GM21717 (cell line): ENCODE data around the gene FBP1.
"Not testable (repeated sequence)": the region's sequence is repeated elsewhere in the genome, so short reads cannot be mapped to it uniquely, and the experiment has no call there.

Experiments used
- ATAC-seq: cut with Tn5 transposase; IDR thresholded peaks from one replicate; pipeline ENCODE4 v1.9.1; 2021; ENCODE audit warnings: mild to moderate bottlenecking, moderate library complexity; ENCODE audit not compliant: unreplicated experiment

Gene FBP1

GRCh38 chr9:94586316-94586715 lies 53.0 kb downstream of the FBP1 start:
- ATAC-seq, result no peak

GRCh38 chr9:94584555-94584954 lies 54.8 kb downstream of the FBP1 start:
- ATAC-seq, result no peak

GRCh38 chr9:94581728-94582127 lies 57.6 kb downstream of the FBP1 start:
- ATAC-seq, result no peak

GRCh38 chr9:94577571-94577970 lies 61.7 kb downstream of the FBP1 start:
- no peak for ATAC-seq

GRCh38 chr9:94577036-94577435 lies 62.3 kb downstream of the FBP1 start:
- ATAC-seq, result no peak

- no peak for ATAC-seq
Observed at GRCh38 chr9:94576131-94576530, 63.2 kb downstream of the FBP1 start.

GRCh38 chr9:94568972-94569712 lies 70.2 kb downstream of the FBP1 start:
- no peak for ATAC-seq

- no peak for ATAC-seq
Observed at GRCh38 chr9:94568250-94568889, 70.9 kb downstream of the FBP1 start.

GRCh38 chr9:94567271-94567670 lies 72.0 kb downstream of the FBP1 start:
- ATAC-seq, result no peak

- no peak for ATAC-seq
Observed at GRCh38 chr9:94566550-94566949, 72.8 kb downstream of the FBP1 start.

- ATAC-seq, result not testable (repeated sequence)
Observed at GRCh38 chr9:94564279-94564678, 75.0 kb downstream of the FBP1 start.

- ATAC-seq, result no peak
Observed at GRCh38 chr9:94563548-94563947, 75.8 kb downstream of the FBP1 start.

GRCh38 chr9:94560237-94560636 lies 79.1 kb downstream of the FBP1 start:
- no peak for ATAC-seq

GRCh38 chr9:94557376-94557775 lies 81.9 kb downstream of the FBP1 start:
- ATAC-seq, result no peak

- ATAC-seq, result no peak
Observed at GRCh38 chr9:94554439-94555331, 84.6 kb downstream of the FBP1 start, which contains the start of gene PCAT7. PCAT7 (plus strand) TSS chr9:94555083.

- ATAC-seq, result no peak
Observed at GRCh38 chr9:94554078-94554438, 85.3 kb downstream of the FBP1 start.
